Uterus (tissue), 2 donors: ENCODE measurements around the gene CCDC169.

ENCODE experiments used
- CTCF ChIP-seq, 4 experiments: fragments of 200-600 bp in 2 of 4; fragments of 450-650 bp in 2 of 4; sonication (generic) in 2 of 4; IDR thresholded peaks; one replicate each; pipeline ENCODE4 v1.5.1; 2016 to 2019; ENCODE audit warnings: antibody characterized with exemption in 4 of 4, mild to moderate bottlenecking in 2 of 4, moderate library complexity in 1 of 4
- POLR2A ChIP-seq, 2 donors: fragments of 450-650 bp; IDR thresholded peaks; one replicate each; pipeline ENCODE4 v1.6.1; 2016; ENCODE audit warnings: antibody characterized with exemption in 2 of 2, mild to moderate bottlenecking in 1 of 2, moderate library complexity in 1 of 2

- TF ChIP-seq CTCF (IDR thresholded peaks at IDR 0.05) (no peak), POLR2A (IDR thresholded peaks at IDR 0.05) (no peak)
These were observed 38.1 kb downstream of the CCDC169 start for GRCh38 chr13:36259361-36260137.
